ENCODE data around the gene ATF7. TPM values are rescaled to one million over a fixed set of nuclear protein-coding genes. Genes with fewer than 3 reads are reported as not detected.

ATF7 gene
- total and polyA plus RNA-seq, 2 experiments from 2014 or later, result 9.1 to 13.8 TPM

DNA sequence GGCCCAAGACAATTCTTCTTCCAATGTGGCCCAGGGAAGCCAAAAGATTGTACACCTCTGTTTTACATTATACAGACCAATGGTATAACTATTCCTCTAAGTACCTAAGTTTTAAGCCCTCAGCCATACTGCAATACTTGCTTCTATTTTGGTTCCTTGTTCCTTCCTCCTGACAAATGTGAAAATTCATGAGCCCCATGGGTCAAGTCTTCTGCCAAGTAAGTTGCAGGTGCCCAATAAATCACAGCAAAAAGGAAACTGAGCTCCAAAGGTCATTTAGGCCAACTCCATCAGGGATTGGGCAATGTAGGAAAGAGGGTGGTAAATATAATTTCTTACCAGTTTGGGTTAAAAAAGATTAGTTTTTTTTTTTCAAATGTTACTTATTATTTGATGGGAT, 61.2 kb downstream of the ATF7 start:
- Histone ChIP-seq H3K27me3 (no peaks in the 10 kb centered on the region), H3K4me3 (no peak overlapping the region), H3K27ac (no peak overlapping the region), H3K36me3 (no peaks in the 10 kb centered on the region), H3K9me3 (ENCODE audit: low read depth) (no peaks in the 10 kb centered on the region), H3K4me1 (ENCODE audit: low read depth) (peaks cover 10% of the 10 kb centered on the region)
- TF ChIP-seq, protein P1, sequence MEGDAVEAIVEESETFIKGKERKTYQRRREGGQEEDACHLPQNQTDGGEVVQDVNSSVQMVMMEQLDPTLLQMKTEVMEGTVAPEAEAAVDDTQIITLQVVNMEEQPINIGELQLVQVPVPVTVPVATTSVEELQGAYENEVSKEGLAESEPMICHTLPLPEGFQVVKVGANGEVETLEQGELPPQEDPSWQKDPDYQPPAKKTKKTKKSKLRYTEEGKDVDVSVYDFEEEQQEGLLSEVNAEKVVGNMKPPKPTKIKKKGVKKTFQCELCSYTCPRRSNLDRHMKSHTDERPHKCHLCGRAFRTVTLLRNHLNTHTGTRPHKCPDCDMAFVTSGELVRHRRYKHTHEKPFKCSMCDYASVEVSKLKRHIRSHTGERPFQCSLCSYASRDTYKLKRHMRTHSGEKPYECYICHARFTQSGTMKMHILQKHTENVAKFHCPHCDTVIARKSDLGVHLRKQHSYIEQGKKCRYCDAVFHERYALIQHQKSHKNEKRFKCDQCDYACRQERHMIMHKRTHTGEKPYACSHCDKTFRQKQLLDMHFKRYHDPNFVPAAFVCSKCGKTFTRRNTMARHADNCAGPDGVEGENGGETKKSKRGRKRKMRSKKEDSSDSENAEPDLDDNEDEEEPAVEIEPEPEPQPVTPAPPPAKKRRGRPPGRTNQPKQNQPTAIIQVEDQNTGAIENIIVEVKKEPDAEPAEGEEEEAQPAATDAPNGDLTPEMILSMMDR (IDR thresholded peaks at IDR 0.05; ENCODE audit: low read depth, low read length), result no peak
- DNase-seq (ENCODE audit: low read depth in 1 of 2, low spot score in 1 of 2), result no peak

DNA sequence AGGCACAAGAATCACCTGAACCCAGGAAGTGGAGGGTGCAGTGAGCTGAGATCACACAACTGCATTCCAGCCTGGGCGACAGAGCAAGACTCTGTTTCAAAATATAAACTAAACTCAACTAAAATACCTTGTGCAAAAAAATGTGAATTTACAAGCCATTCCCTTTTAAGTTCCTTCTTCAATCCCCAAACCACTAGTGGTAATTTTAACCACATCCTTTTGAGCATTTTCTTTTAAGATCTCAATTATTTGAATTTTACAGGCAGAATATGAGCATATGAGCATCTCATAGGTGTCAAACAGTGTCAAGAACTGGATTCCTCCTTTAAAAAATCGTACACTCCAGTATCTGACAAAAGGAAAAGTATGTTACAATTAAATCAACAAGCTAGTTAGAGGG, 61.9 kb downstream of the ATF7 start:
- H3K4me3 ChIP-seq, result no peak overlapping the region
- H3K4me1 ChIP-seq (ENCODE audit: low read depth), result peaks cover 9% of the 10 kb centered on the region
- no peaks in the 10 kb centered on the region for H3K9me3 ChIP-seq (ENCODE audit: low read depth)
- TF ChIP-seq, protein P1 (IDR thresholded peaks at IDR 0.05; ENCODE audit: low read depth, low read length), result no peak
- no peak overlapping the region for H3K27ac ChIP-seq
- DNase-seq (ENCODE audit: low read depth in 1 of 2, low spot score in 1 of 2), result no peak
- H3K36me3 ChIP-seq, result no peaks in the 10 kb centered on the region
- H3K27me3 ChIP-seq, result no peaks in the 10 kb centered on the region

DNA sequence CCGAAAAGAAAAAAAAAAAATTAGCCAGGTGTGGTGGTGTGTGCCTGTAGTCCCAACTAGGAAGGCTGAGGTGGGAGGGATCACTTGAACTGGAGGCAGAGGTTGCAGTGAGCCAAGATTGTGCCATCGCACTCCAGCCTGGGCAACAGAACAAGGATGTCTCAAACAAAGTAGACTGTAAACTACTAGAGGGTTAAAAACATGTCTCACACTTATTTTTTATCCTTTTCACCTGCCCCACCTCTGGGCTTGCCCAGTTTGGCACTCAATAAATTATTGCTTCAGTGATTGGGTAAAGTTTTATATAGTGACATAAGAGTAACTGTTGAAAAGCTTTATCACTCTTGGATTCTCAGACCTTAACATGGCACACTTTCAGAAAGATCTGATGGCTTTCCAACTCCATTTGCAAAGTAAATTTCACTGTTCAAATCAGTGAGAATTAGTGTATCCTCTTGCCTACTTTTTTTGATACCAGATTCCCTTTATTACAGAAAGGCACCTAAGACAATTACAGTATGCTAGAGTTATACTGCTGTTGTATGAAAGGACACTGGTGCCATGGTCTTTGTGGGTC, 62.6 kb downstream of the ATF7 start:
- TF ChIP-seq, protein P1 (IDR thresholded peaks at IDR 0.05; ENCODE audit: low read depth, low read length), result no peak
- Histone ChIP-seq H3K9me3 (ENCODE audit: low read depth) (no peaks in the 10 kb centered on the region), H3K4me3 (no peak overlapping the region), H3K27me3 (no peaks in the 10 kb centered on the region), H3K4me1 (ENCODE audit: low read depth) (peaks cover 3% of the 10 kb centered on the region), H3K27ac (no peak overlapping the region), H3K36me3 (no peaks in the 10 kb centered on the region)
- no peak for DNase-seq (ENCODE audit: low read depth in 1 of 2, low spot score in 1 of 2)

DNA sequence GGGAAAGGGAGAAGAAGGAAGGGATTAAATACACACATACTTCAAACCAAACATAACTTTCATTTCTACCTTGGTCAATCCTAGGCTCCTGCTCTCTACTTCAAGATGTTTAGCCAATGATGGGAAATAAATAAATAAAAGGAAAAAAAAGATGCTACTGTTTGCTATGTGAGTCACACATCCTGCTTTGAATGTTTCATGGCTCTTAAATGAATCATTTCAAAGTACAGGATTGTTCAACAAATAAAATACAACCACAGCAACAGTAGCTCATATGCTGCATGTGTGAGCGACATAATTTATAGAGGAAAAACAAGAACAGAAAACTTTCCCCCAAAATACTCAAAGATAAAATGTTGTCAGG, 64.6 kb downstream of the ATF7 start:
- H3K27ac ChIP-seq, result no peak overlapping the region
- H3K9me3 ChIP-seq (ENCODE audit: low read depth), result no peaks in the 10 kb centered on the region
- no peak overlapping the region for H3K4me3 ChIP-seq
- H3K4me1 ChIP-seq (ENCODE audit: low read depth), result no peaks in the 10 kb centered on the region
- TF ChIP-seq, protein P1 (IDR thresholded peaks at IDR 0.05; ENCODE audit: low read depth, low read length), result no peak
- no peaks in the 10 kb centered on the region for H3K36me3 ChIP-seq
- DNase-seq (ENCODE audit: low read depth in 1 of 2, low spot score in 1 of 2), result peak in 1 of 2 donors; percentile 88
- no peaks in the 10 kb centered on the region for H3K27me3 ChIP-seq

DNA sequence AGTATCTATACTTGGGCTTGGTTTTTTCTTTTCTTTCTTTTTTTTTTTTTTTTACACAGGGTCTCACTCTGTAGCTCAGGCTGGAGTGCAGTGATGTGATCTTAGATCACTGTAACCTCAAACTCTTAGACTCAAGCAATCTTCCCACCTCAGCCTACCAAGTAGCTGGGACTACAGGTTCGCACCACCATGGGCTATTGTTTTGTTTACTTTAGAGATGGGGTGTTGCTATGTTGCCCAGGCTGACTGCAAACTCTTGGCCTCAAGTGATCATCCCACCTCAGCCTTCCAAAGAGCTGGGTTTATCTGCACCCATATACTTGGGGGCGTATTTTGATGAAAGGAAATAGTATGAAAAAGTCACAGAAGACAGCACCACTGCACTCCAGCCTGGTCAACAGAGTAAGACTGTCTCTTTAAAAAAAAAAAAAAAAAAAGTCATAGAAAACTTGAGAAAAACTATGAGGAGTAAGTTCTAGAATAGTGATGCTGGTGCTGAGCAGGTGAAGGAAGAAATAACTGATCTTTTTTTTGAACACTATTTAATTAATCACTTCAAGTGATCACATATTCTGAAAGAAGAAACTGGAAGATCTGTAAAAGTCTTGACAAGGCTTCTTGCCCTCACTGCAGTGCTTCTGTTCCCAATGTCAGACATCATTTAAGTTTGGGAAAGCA, 65.1 kb downstream of the ATF7 start:
- H3K27ac ChIP-seq, result no peak overlapping the region

More for the DNA sequence above, 65.1 kb downstream of the ATF7 start:
- Histone ChIP-seq H3K36me3 (no peaks in the 10 kb centered on the region), H3K4me3 (no peak overlapping the region), H3K4me1 (ENCODE audit: low read depth) (no peaks in the 10 kb centered on the region), H3K27me3 (no peaks in the 10 kb centered on the region), H3K9me3 (ENCODE audit: low read depth) (no peaks in the 10 kb centered on the region)
- TF ChIP-seq, protein P1 (IDR thresholded peaks at IDR 0.05; ENCODE audit: low read depth, low read length), result no peak
- DNase-seq (ENCODE audit: low read depth in 1 of 2, low spot score in 1 of 2), result no peak
